ENCODE measurements around the gene MYLK4.

MYLK4 gene

GRCh38 chr6:2713473-2714110 is 37.1 kb downstream of the MYLK4 start:
- no peak for TF ChIP-seq Cebpa-rat (IDR thresholded peaks at IDR 0.05)
- H3K4me2 ChIP-seq, result no peak overlapping the region
- H3K27ac ChIP-seq, result no peak overlapping the region

GRCh38 chr6:2712102-2712501 is 38.6 kb downstream of the MYLK4 start:
- H4K20me1 ChIP-seq, result no peaks in the 10 kb centered on the region
- H3K27me3 ChIP-seq, result no peaks in the 10 kb centered on the region
- H3K9me3 ChIP-seq, result peaks cover 43% of the 10 kb centered on the region
- no peak overlapping the region for H3K4me3 ChIP-seq
- no peaks in the 10 kb centered on the region for H3K36me3 ChIP-seq
- H3K27ac ChIP-seq, result no peak overlapping the region
- H3K4me2 ChIP-seq, result no peak overlapping the region
- no peak for TF ChIP-seq Cebpa-rat (IDR thresholded peaks at IDR 0.05)
- H3K9ac ChIP-seq, result no peak overlapping the region
- H3K4me1 ChIP-seq, result no peaks in the 10 kb centered on the region

More at GRCh38 chr6:2713473-2714110, 37.1 kb downstream of the MYLK4 start:
- H3K9ac ChIP-seq, result no peak overlapping the region
- no peaks in the 10 kb centered on the region for H3K36me3 ChIP-seq
- H3K4me3 ChIP-seq, result no peak overlapping the region
- H3K4me1 ChIP-seq, result peaks cover 4% of the 10 kb centered on the region
- H3K9me3 ChIP-seq, result peaks cover 55% of the 10 kb centered on the region
- no peaks in the 10 kb centered on the region for H4K20me1 ChIP-seq
- no peaks in the 10 kb centered on the region for H3K27me3 ChIP-seq

DNA sequence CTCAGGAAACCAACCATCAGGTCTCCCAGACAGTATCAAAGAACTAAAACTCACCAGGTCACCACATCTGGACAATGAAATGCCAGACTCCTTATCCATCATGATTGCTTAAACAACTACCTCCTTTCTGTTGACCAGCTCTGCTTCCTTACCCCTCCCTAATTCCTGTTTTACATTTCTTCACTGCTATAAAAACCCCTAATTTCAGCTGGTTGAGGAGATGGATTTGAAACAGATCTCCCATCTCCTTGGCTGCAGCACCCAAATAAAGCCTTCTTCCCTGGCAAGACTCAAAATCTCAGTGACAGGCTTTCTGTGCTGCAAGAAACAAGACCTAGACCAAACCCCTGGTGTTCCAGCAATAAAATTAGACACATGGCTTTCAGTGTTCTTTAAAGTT is 40.3 kb downstream of the MYLK4 start:
- Histone ChIP-seq H3K4me1 (no peaks in the 10 kb centered on the region), H3K27me3 (no peaks in the 10 kb centered on the region), H3K27ac (no peak overlapping the region), H4K20me1 (no peaks in the 10 kb centered on the region), H3K9me3 (peaks cover 43% of the 10 kb centered on the region), H3K9ac (no peak overlapping the region), H3K36me3 (no peaks in the 10 kb centered on the region), H3K4me2 (no peak overlapping the region), H3K4me3 (no peak overlapping the region)
- no peak for TF ChIP-seq Cebpa-rat (IDR thresholded peaks at IDR 0.05)

DNA sequence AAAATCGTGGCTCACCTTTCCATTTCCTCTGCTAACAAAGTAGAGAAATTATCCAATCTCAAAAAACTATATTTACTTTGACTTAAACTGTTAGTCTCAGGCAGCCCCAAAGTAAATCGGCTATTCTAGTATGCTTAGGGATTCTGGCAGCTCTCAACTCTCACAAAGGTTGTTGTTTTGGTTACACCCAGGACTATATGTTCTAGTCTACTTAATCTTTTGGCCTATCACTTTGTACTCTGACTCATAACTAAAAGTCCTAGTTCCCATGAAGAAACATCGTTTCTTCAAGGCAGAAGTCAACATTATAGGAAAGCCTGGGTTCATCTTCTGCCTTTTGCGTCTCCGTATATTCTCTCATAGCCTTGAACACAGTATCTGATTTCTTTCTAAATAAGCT is 42.3 kb downstream of the MYLK4 start:
- Histone ChIP-seq H4K20me1 (no peaks in the 10 kb centered on the region), H3K9me3 (peaks cover 43% of the 10 kb centered on the region), H3K36me3 (no peaks in the 10 kb centered on the region), H3K4me3 (no peak overlapping the region), H3K27ac (no peak overlapping the region), H3K27me3 (no peaks in the 10 kb centered on the region), H3K4me2 (no peak overlapping the region), H3K4me1 (no peaks in the 10 kb centered on the region), H3K9ac (no peak overlapping the region)
- no peak for TF ChIP-seq Cebpa-rat (IDR thresholded peaks at IDR 0.05)

GRCh38 chr6:2706558-2706957 is 44.2 kb downstream of the MYLK4 start:
- Histone ChIP-seq H3K9me3 (peaks cover 26% of the 10 kb centered on the region), H3K27ac (no peak overlapping the region), H3K36me3 (no peaks in the 10 kb centered on the region), H3K9ac (no peak overlapping the region), H3K4me1 (no peaks in the 10 kb centered on the region), H4K20me1 (no peaks in the 10 kb centered on the region), H3K27me3 (no peaks in the 10 kb centered on the region), H3K4me3 (no peak overlapping the region), H3K4me2 (no peak overlapping the region)
- TF ChIP-seq Cebpa-rat (IDR thresholded peaks at IDR 0.05), result no peak

- no peak overlapping the region for H3K4me3 ChIP-seq
- no peaks in the 10 kb centered on the region for H3K27me3 ChIP-seq
- H3K9ac ChIP-seq, result no peak overlapping the region
- no peak overlapping the region for H3K27ac ChIP-seq
- no peak for TF ChIP-seq Cebpa-rat (IDR thresholded peaks at IDR 0.05)
- H4K20me1 ChIP-seq, result no peaks in the 10 kb centered on the region
- H3K4me1 ChIP-seq, result no peaks in the 10 kb centered on the region
- peaks cover 13% of the 10 kb centered on the region for H3K9me3 ChIP-seq
- no peak overlapping the region for H3K4me2 ChIP-seq
- H3K36me3 ChIP-seq, result no peaks in the 10 kb centered on the region
Observed at GRCh38 chr6:2705256-2705655, 45.5 kb downstream of the MYLK4 start.

- TF ChIP-seq Cebpa-rat (IDR thresholded peaks at IDR 0.05), result no peak
- H3K4me1 ChIP-seq, result no peaks in the 10 kb centered on the region
- H3K4me3 ChIP-seq, result no peak overlapping the region
- H3K9me3 ChIP-seq, result no peaks in the 10 kb centered on the region
- H4K20me1 ChIP-seq, result no peaks in the 10 kb centered on the region
- no peaks in the 10 kb centered on the region for H3K36me3 ChIP-seq
- no peak overlapping the region for H3K9ac ChIP-seq
- no peaks in the 10 kb centered on the region for H3K27me3 ChIP-seq
- H3K27ac ChIP-seq, result no peak overlapping the region
- no peak overlapping the region for H3K4me2 ChIP-seq
Observed at GRCh38 chr6:2697291-2697690, 53.4 kb downstream of the MYLK4 start.

DNA sequence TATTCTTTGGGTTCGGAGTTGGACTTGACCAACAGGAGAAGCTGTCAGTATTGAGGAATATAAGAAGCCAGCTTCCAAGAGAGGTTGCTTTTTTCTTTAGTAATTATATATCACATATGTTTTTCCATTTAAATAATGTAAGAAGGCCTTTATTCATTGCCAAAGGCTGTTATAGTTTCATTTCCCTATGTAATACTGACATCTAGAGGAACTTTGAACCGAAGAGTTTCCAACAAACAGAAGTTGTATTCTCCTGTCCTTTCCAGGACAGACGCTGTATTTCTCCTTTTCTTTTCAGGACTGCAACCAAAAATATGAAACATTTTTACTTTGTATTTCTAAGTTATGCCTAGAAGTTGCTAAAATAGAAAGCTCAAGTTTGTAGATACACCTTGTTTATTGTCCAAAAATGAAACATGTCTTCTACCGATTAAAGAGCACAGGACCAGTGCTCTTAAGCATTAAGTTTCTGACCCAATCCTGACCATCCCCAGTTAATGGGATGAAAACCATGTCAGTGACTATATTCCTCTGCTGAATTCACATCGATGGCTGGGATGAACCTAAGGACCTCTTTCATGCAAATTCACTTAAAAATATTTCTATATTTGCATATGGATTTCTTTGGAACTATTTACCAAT is 55.1 kb downstream of the MYLK4 start:
- no peak overlapping the region for H3K9ac ChIP-seq
- no peak overlapping the region for H3K4me3 ChIP-seq
- H3K4me1 ChIP-seq, result no peaks in the 10 kb centered on the region
- TF ChIP-seq Cebpa-rat (IDR thresholded peaks at IDR 0.05), result no peak
- H3K27me3 ChIP-seq, result no peaks in the 10 kb centered on the region
- no peak overlapping the region for H3K27ac ChIP-seq
- H3K36me3 ChIP-seq, result no peaks in the 10 kb centered on the region
- no peaks in the 10 kb centered on the region for H3K9me3 ChIP-seq
- H4K20me1 ChIP-seq, result no peaks in the 10 kb centered on the region
- no peak overlapping the region for H3K4me2 ChIP-seq

GRCh38 chr6:2693231-2693630 is 57.5 kb downstream of the MYLK4 start:
- H3K9me3 ChIP-seq, result no peaks in the 10 kb centered on the region
- H3K4me2 ChIP-seq, result no peak overlapping the region
- H3K36me3 ChIP-seq, result no peaks in the 10 kb centered on the region
- H3K9ac ChIP-seq, result no peak overlapping the region
- H3K4me1 ChIP-seq, result no peaks in the 10 kb centered on the region
- no peak overlapping the region for H3K4me3 ChIP-seq
- no peak for TF ChIP-seq Cebpa-rat (IDR thresholded peaks at IDR 0.05)
- no peaks in the 10 kb centered on the region for H4K20me1 ChIP-seq
- no peak overlapping the region for H3K27ac ChIP-seq
- H3K27me3 ChIP-seq, result no peaks in the 10 kb centered on the region

DNA sequence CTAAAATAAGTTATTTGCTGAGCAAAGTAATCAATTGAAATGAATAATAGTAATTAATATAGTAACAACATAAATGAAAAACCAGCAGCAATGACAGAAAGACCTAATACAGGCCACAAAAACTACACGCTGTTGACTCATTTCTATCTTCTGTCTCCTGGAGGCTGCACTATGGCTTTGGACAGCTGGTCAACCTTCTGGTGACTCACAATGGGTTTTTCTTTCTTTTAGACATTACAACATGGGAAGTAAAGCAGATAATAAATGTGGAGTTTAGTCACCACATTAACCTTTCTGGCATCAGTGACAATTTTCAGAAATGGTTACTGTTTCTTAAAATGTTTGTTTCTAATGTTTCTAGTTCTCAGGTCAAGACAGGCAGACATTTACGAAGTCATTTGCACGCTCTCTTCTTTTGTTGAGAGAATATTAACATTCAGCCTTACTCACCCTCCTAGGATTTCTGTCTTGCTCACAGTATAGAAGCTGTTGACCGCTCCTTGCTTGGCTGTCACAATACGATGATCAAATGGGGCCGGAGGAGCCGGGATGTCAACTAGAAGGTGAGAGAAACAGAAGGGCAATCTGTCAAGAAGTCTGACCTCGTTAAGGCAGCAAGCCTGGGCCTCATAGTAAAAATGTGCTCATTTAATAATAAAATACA is 62.2 kb downstream of the MYLK4 start:
- Histone ChIP-seq H3K9ac (no peak overlapping the region), H3K36me3 (no peaks in the 10 kb centered on the region), H3K27me3 (no peaks in the 10 kb centered on the region), H4K20me1 (no peaks in the 10 kb centered on the region), H3K4me2 (no peak overlapping the region), H3K4me3 (no peak overlapping the region), H3K27ac (no peak overlapping the region), H3K9me3 (no peaks in the 10 kb centered on the region), H3K4me1 (no peaks in the 10 kb centered on the region)
- no peak for TF ChIP-seq Cebpa-rat (IDR thresholded peaks at IDR 0.05)
